ENCODE data around the gene THUMPD3.

The THUMPD3 gene

GRCh38 chr3:9362731-9363530, at the start of gene THUMPD3:
THUMPD3 (plus strand) TSS chr3:9363054; CDS start chr3:9365069, 2,015 bp downstream.
- peak; percentile 48 to 74 for DNase-seq

GRCh38 chr3:9314796-9315195, 48.1 kb upstream of the THUMPD3 start:
- DNase-seq, result no peak

- no peak for DNase-seq
Measured at GRCh38 chr3:9316881-9317361, 45.9 kb upstream of the THUMPD3 start.

- no peak for DNase-seq
Measured at GRCh38 chr3:9322780-9323179, 40.1 kb upstream of the THUMPD3 start.

GRCh38 chr3:9324944-9325343, 37.9 kb upstream of the THUMPD3 start:
- DNase-seq, result no peak

GRCh38 chr3:9327578-9327977, 35.3 kb upstream of the THUMPD3 start:
- DNase-seq, result no peak

- no peak for DNase-seq
Measured at GRCh38 chr3:9330166-9330703, 32.6 kb upstream of the THUMPD3 start.

GRCh38 chr3:9331171-9331570, 31.7 kb upstream of the THUMPD3 start:
- DNase-seq, result no peak

- no peak for DNase-seq
Measured at GRCh38 chr3:9332250-9333030, 30.4 kb upstream of the THUMPD3 start.

GRCh38 chr3:9339761-9340471, 22.9 kb upstream of the THUMPD3 start:
- DNase-seq, result no peak

- DNase-seq, result no peak
Measured at GRCh38 chr3:9340472-9340902, 22.4 kb upstream of the THUMPD3 start.

- DNase-seq, result no peak
Measured at GRCh38 chr3:9342696-9343095, 20.2 kb upstream of the THUMPD3 start.

GRCh38 chr3:9343115-9343514, 19.7 kb upstream of the THUMPD3 start:
- DNase-seq, result no peak

- no peak for DNase-seq
Measured at GRCh38 chr3:9345041-9345440, 17.8 kb upstream of the THUMPD3 start.

GRCh38 chr3:9346141-9346540, 16.7 kb upstream of the THUMPD3 start:
- no peak for DNase-seq

- DNase-seq, result no peak
Measured at GRCh38 chr3:9347081-9347480, 15.8 kb upstream of the THUMPD3 start.

- DNase-seq, result no peak
Measured at GRCh38 chr3:9347887-9348286, 15.0 kb upstream of the THUMPD3 start.

GRCh38 chr3:9349321-9350117, 13.3 kb upstream of the THUMPD3 start:
- DNase-seq, result no peak

GRCh38 chr3:9351709-9352126, 11.1 kb upstream of the THUMPD3 start:
- no peak for DNase-seq

GRCh38 chr3:9352917-9353752, 9.7 kb upstream of the THUMPD3 start:
- peak; percentile 7 to 30 for DNase-seq

Data from NCI-H2081 (cell line).